HepG2 (cell line): ENCODE results near the gene ABCB9. TPM values are rescaled to one million over a fixed set of nuclear protein-coding genes. Genes with fewer than 3 reads are reported as not detected.

Experiments used
- ATAC-seq: fragments of 200-7000 bp; cut with Tn5 transposase; 3 replicates; pipeline ENCODE4 v1.9.1; 2020; ENCODE audit warnings: mild to moderate bottlenecking, moderate library complexity
- BruUV-seq: library from RNA; stranded (reverse); fragments of 400-500 nt; replicated peaks from 2 replicates; lab custom pipeline; 2021; lab: Mats Ljungman, UMichigan
- CTCF ChIA-PET: fragments of 300-600 bp; formaldehyde crosslinking; extraction: SDS; loops from one replicate; lab custom pipeline; 2021; ENCODE audit warnings: low total read pairs, inconsistent platforms, low intra/inter-chr PET ratio; lab: Yijun Ruan, JAX
- POLR2A ChIA-PET: fragments of 350-600 bp; sonication (Branson Sonifier 250); formaldehyde crosslinking; loops from one replicate; lab custom pipeline; 2020; ENCODE audit warnings: antibody characterized with exemption, inconsistent platforms; lab: Yijun Ruan, JAX
- DNase-seq: peaks from one replicate; pipeline ENCODE4 v3.0.0-alpha.2; 2015; ENCODE audit warnings: low spot score
- FAIRE-seq: peaks from 3 replicates; lab custom pipeline; 2011; peaks lifted over from hg19 to GRCh38; lab: Jason Lieb, UNC
- H2AFZ ChIP-seq: one replicate; pipeline ENCODE4 v1.6.1; 2011; ENCODE audit warnings: low read length, inconsistent platforms
- H3K27ac ChIP-seq: fragments of 300-600 bp; 3 replicates; pipeline ENCODE4 v1.8.0; 2011; ENCODE audit warnings: mixed run types, mild to moderate bottlenecking, mixed read lengths, low read length, inconsistent platforms; ENCODE audit not compliant: insufficient read depth; ENCODE audit errors: extremely low read length
- H3K27me3 ChIP-seq, 2 experiments: fragments of 200-600 bp in 1 of 2; 2 replicates in 1 of 2; 3 replicates in 1 of 2; pipeline versions ENCODE4 v1.6.0 to v1.8.0; 2011; ENCODE audit warnings: low read length in 2 of 2, mild to moderate bottlenecking in 2 of 2, moderate library complexity in 2 of 2, inconsistent platforms in 1 of 2; ENCODE audit not compliant: insufficient read depth in 2 of 2, control insufficient read depth in 1 of 2
- H3K36me3 ChIP-seq, 2 experiments: fragments of 200-600 bp in 1 of 2; replicated peaks in 1 of 2; 2 replicates in 1 of 2; 3 replicates in 1 of 2; pipeline versions ENCODE4 v1.5.1 to v1.8.0; 2011; ENCODE audit warnings: low read length in 2 of 2, inconsistent platforms in 1 of 2; ENCODE audit not compliant: insufficient read depth in 2 of 2, control insufficient read depth in 1 of 2
- H3K4me1 ChIP-seq: 2 replicates; pipeline ENCODE4 v1.5.1; 2012; ENCODE audit warnings: low read length, inconsistent platforms; ENCODE audit not compliant: insufficient read depth
- H3K4me2 ChIP-seq: 2 replicates; pipeline ENCODE4 v1.6.0; 2011; ENCODE audit warnings: low read depth, low read length, inconsistent platforms
- H3K4me3 ChIP-seq, 3 experiments: fragments of 200-600 bp in 1 of 3; sonication (generic), shearing (Covaris generic) in 1 of 3; replicated peaks in 1 of 3; 2 replicates each; pipeline ENCODE4 v1.5.1; 2011 to 2016; ENCODE audit warnings: low read length in 3 of 3, inconsistent platforms in 2 of 3, low read depth in 2 of 3, mild to moderate bottlenecking in 2 of 3, control low read depth in 1 of 3, mixed read lengths in 1 of 3; ENCODE audit not compliant: insufficient read depth in 1 of 3
- H3K79me2 ChIP-seq: one replicate; pipeline ENCODE4 v1.6.1; 2011; ENCODE audit warnings: low read length, inconsistent platforms; ENCODE audit not compliant: insufficient read depth
- H3K9ac ChIP-seq: 2 replicates; pipeline ENCODE4 v1.6.0; 2011; ENCODE audit warnings: mild to moderate bottlenecking, low read depth, low read length, inconsistent platforms; ENCODE audit not compliant: insufficient read depth
- H3K9me3 ChIP-seq: 2 replicates; pipeline ENCODE4 v1.5.1; 2012; ENCODE audit warnings: mild to moderate bottlenecking, low read length
- H4K20me1 ChIP-seq: 2 replicates; pipeline ENCODE4 v1.6.0; 2011; ENCODE audit warnings: inconsistent platforms, mild to moderate bottlenecking, low read length, moderate library complexity; ENCODE audit not compliant: insufficient read depth
- HDAC6 ChIP-seq: fragments of 200-600 bp; sonication (generic); IDR thresholded peaks from 2 replicates; pipeline ENCODE4 v1.7.0; 2017; ENCODE audit warnings: mild to moderate bottlenecking, antibody characterized with exemption, low read length, low read depth
- IRF9 ChIP-seq: sonication (generic); formaldehyde crosslinking; IDR thresholded peaks from 2 replicates; pipeline ENCODE4 v1.8.0; 2022; ENCODE audit warnings: missing genetic modification reagents, mild to moderate bottlenecking, borderline replicate concordance
- MAX ChIP-seq: IDR thresholded peaks from 2 replicates; pipeline ENCODE4 v1.6.1; 2012; ENCODE audit warnings: inconsistent platforms
- MBNL3 ChIP-seq: fragments of 250-450 bp; sonication (Bioruptor Pico); conservative IDR thresholded peaks from 2 replicates; pipeline ENCODE4 v1.8.0; 2022; ENCODE audit warnings: mild to moderate bottlenecking, inconsistent platforms
- THAP11 ChIP-seq: IDR thresholded peaks from 2 replicates; pipeline ENCODE4 v1.6.1; 2016; ENCODE audit warnings: missing biosample characterization, missing genetic modification reagents
- ZNF281 ChIP-seq: sonication (generic); formaldehyde crosslinking; IDR thresholded peaks from 2 replicates; pipeline ENCODE4 v1.4.0; 2020; ENCODE audit warnings: missing genetic modification reagents, borderline replicate concordance
- ZNF383 ChIP-seq: sonication (generic); formaldehyde crosslinking; IDR thresholded peaks from 2 replicates; pipeline ENCODE4 v1.4.0; 2020; ENCODE audit warnings: missing genetic modification reagents, mild to moderate bottlenecking, borderline replicate concordance
- ZNF660 ChIP-seq: sonication (generic); formaldehyde crosslinking; IDR thresholded peaks from 2 replicates; pipeline ENCODE4 v1.5.1; 2020; ENCODE audit warnings: mild to moderate bottlenecking, low read depth, missing genetic modification reagents, borderline replicate concordance
- WGBS: methylation state at CpG from one replicate; pipeline ENCODE4 v1.1.6; 2017; ENCODE audit warnings: low lambda C conversion rate; 5-methylcytosine and 5-hydroxymethylcytosine counted together
- in situ Hi-C: cut with HindIII; loops from 2 replicates; pipeline ENCODE4 v1.10.0; 2017; ENCODE audit warnings: low pct_unique_long_range_greater_than_20kb; ENCODE audit not compliant: extremely low pct_ligation_motif_present
- intact Hi-C: fragments of 100-400 bp; cut with micrococcal nuclease; formaldehyde crosslinking; loops from one replicate; pipeline ENCODE4 v1.10.0; 2022; ENCODE audit not compliant: unreplicated experiment
- polyA plus RNA-seq, 8 experiments: library from polyadenylated mRNA; depleted of rRNA in 3 of 8; stranded (reverse) in 7 of 8; unstranded in 1 of 8; fragments of >200 nt; fragmentation: Illumina TruSeq in 4 of 8; extraction: Trizol in 4 of 8; gene quantifications; 2 replicates each; pipeline versions ENCODE4 v1.2.1 to v1.2.3, GENCODE V29; 2011 to 2016; ENCODE audit warnings: low read depth in 4 of 8, missing spikeins in 1 of 8, mixed read lengths in 1 of 8; ENCODE audit not compliant: insufficient read depth in 1 of 8
- total RNA-seq, 5 experiments: library from RNA; depleted of rRNA; stranded (reverse); fragments of >200 nt; fragmentation: Illumina TruSeq; extraction: Trizol; gene quantifications; 2 replicates each; pipeline ENCODE4 v1.2.3, GENCODE V29; 2016; ENCODE audit warnings: low read depth in 1 of 5

ABCB9 gene
- total and polyA plus RNA-seq, 2 of the 13 experiments (the other 11 are each of a cell fraction or from before 2014, with no cell fraction given), result 5.1 to 6.0 TPM

- TF ChIP-seq IRF9 (CRISPR knock-in tag), result no peak
- TF ChIP-seq MBNL3, result no peak
- no peak for TF ChIP-seq ZNF383
Measured at GRCh38 chr12:123003257-123003656, 37.0 kb upstream of the ABCB9 start (continued).

- intact Hi-C loops, result no loop called here
- BruUV-seq, result no TSS peak
- Histone ChIP-seq H3K4me3 (no peak overlapping the region), H3K79me2 (no peaks in the 10 kb centered on the region), H3K4me2 (no peak overlapping the region), H4K20me1 (no peaks in the 10 kb centered on the region), H3K9ac (no peak overlapping the region), H3K27ac (no peak overlapping the region), H3K27me3 (no peaks in the 10 kb centered on the region; a peak in 1 of 5 replicates), H3K36me3 (peaks cover 7 to 8% of the 10 kb centered on the region in 2 experiments; a peak in 4 of 5 replicates), H3K4me1 (peaks cover 3% of the 10 kb centered on the region), H3K9me3 (no peaks in the 10 kb centered on the region), H2AFZ (no peak overlapping the region)
- no peak for FAIRE-seq
- in situ Hi-C loops, result no loop called here
- DNase-seq, result no peak
- ATAC-seq, result no peak
- 95% methylated on average over 3 of the region's 3 CpGs for WGBS
- POLR2A ChIA-PET, result no interaction called here
- TF ChIP-seq MAX, result no peak
- no peak for TF ChIP-seq HDAC6
- TF ChIP-seq THAP11 (CRISPR knock-in tag), result no peak
- no peak for TF ChIP-seq ZNF281
- TF ChIP-seq ZNF660 (CRISPR knock-in tag), result no peak
- CTCF ChIA-PET, result no interaction called here
Measured at GRCh38 chr12:123001464-123001863, 35.2 kb upstream of the ABCB9 start.
